Fibroblast of lung (primary cell): Measurements from ENCODE around the gene FHIT. TPM values are rescaled to one million over a fixed set of nuclear protein-coding genes. Genes with fewer than 3 reads are reported as not detected.

ENCODE experiments used
- DNase-seq, 2 donors: peaks; one replicate each; pipeline versions ENCODE4 v3.0.0 to v3.0.0-alpha.2; 2010; ENCODE audit warnings: low read depth in 2 of 2
- H2AFZ ChIP-seq: 2 replicates; pipeline ENCODE4 v1.5.1; 2012; ENCODE audit warnings: low read length, control low read depth, inconsistent platforms
- H3K27ac ChIP-seq: 2 replicates; pipeline ENCODE4 v1.5.1; 2011; ENCODE audit warnings: low read length, control low read depth; ENCODE audit not compliant: insufficient read depth
- H3K27me3 ChIP-seq: 2 replicates; pipeline ENCODE4 v1.5.1; 2011; ENCODE audit warnings: mild to moderate bottlenecking, low read length; ENCODE audit not compliant: control insufficient read depth, insufficient read depth
- H3K36me3 ChIP-seq: 2 replicates; pipeline ENCODE4 v1.5.1; 2011; ENCODE audit warnings: low read length; ENCODE audit not compliant: control insufficient read depth, insufficient read depth
- H3K4me1 ChIP-seq: 2 replicates; pipeline ENCODE4 v1.5.1; 2011; ENCODE audit warnings: low read length; ENCODE audit not compliant: control insufficient read depth, insufficient read depth; ENCODE audit errors: extremely low read depth
- H3K4me2 ChIP-seq: 2 replicates; pipeline ENCODE4 v1.5.1; 2011; ENCODE audit warnings: low read length, control low read depth; ENCODE audit not compliant: insufficient read depth; ENCODE audit errors: extremely low read depth
- H3K4me3 ChIP-seq, 4 experiments: fragments of 200-600 bp in 1 of 4; sonication (generic) in 1 of 4; replicated peaks in 1 of 4; 2 replicates each; pipeline ENCODE4 v1.5.1; 2011 to 2016; ENCODE audit warnings: low read length in 4 of 4, low read depth in 3 of 4, mild to moderate bottlenecking in 3 of 4, control low read depth in 2 of 4, inconsistent platforms in 1 of 4, mixed read lengths in 1 of 4; ENCODE audit not compliant: insufficient read depth in 1 of 4; ENCODE audit errors: control extremely low read depth in 1 of 4
- H3K79me2 ChIP-seq: 2 replicates; pipeline ENCODE4 v1.5.1; 2012; ENCODE audit warnings: mild to moderate bottlenecking, low read length, inconsistent platforms; ENCODE audit not compliant: control insufficient read depth, insufficient read depth
- H3K9ac ChIP-seq: 2 replicates; pipeline ENCODE4 v1.5.1; 2011; ENCODE audit warnings: mild to moderate bottlenecking, low read length, control low read depth; ENCODE audit not compliant: insufficient read depth
- H3K9me3 ChIP-seq: 2 replicates; pipeline ENCODE4 v1.5.1; 2012; ENCODE audit warnings: low read depth, low read length; ENCODE audit not compliant: control insufficient read depth, insufficient read depth
- H4K20me1 ChIP-seq: 2 replicates; pipeline ENCODE4 v1.5.1; 2011; ENCODE audit warnings: low read length; ENCODE audit not compliant: control insufficient read depth, insufficient read depth; ENCODE audit errors: extremely low read depth
- EZH2 ChIP-seq: IDR thresholded peaks from 2 replicates; pipeline ENCODE4 v1.5.1; 2012; ENCODE audit warnings: low read length, control low read depth, mild to moderate bottlenecking; ENCODE audit errors: missing control alignments
- polyA plus RNA-seq, 2 donors: library from polyadenylated mRNA; depleted of rRNA in 1 of 2; stranded (reverse) in 1 of 2; unstranded in 1 of 2; fragments of >200 nt; gene quantifications; 2 replicates each; pipeline ENCODE4 v1.2.1, GENCODE V29; 2011 to 2012; ENCODE audit warnings: missing spikeins in 1 of 2
- total RNA-seq: library from RNA; depleted of rRNA; stranded (reverse); fragments of >200 nt; gene quantifications from 2 replicates; pipeline ENCODE4 v1.2.1, GENCODE V29; 2014
- TF ChIP-seq, protein P1 (sequence below), 2 donors: IDR thresholded peaks in 1 of 2; conservative IDR thresholded peaks in 1 of 2; 1 replicate in 1 of 2; 2 replicates in 1 of 2; pipeline ENCODE4 v1.5.1; 2011 to 2012; ENCODE audit warnings: low read length in 2 of 2, control low read depth in 1 of 2, inconsistent platforms in 1 of 2, low read depth in 1 of 2, mild to moderate bottlenecking in 1 of 2

The FHIT gene
- total and polyA plus RNA-seq, 2 donors (not counting 1 experiment from before 2014, with no cell fraction given): 0.79 to 2.1 TPM

- no peak overlapping the region for H3K4me3 ChIP-seq
- DNase-seq: no peak
- no peak overlapping the region for H3K27ac ChIP-seq
- H3K79me2 ChIP-seq: no peaks in the 10 kb centered on the region
- H3K9ac ChIP-seq: no peak overlapping the region
- no peaks in the 10 kb centered on the region for H3K9me3 ChIP-seq
- TF ChIP-seq EZH2: no peak
- TF ChIP-seq, protein P1, sequence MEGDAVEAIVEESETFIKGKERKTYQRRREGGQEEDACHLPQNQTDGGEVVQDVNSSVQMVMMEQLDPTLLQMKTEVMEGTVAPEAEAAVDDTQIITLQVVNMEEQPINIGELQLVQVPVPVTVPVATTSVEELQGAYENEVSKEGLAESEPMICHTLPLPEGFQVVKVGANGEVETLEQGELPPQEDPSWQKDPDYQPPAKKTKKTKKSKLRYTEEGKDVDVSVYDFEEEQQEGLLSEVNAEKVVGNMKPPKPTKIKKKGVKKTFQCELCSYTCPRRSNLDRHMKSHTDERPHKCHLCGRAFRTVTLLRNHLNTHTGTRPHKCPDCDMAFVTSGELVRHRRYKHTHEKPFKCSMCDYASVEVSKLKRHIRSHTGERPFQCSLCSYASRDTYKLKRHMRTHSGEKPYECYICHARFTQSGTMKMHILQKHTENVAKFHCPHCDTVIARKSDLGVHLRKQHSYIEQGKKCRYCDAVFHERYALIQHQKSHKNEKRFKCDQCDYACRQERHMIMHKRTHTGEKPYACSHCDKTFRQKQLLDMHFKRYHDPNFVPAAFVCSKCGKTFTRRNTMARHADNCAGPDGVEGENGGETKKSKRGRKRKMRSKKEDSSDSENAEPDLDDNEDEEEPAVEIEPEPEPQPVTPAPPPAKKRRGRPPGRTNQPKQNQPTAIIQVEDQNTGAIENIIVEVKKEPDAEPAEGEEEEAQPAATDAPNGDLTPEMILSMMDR (conservative IDR thresholded peaks at IDR 0.05 in 1 of 2, IDR thresholded peaks at IDR 0.05 in 1 of 2; ENCODE audit: low read depth in 1 of 2, low read length in 2 of 2): no peak
- no peaks in the 10 kb centered on the region for H4K20me1 ChIP-seq
- H3K27me3 ChIP-seq: no peaks in the 10 kb centered on the region
- H3K4me1 ChIP-seq: no peaks in the 10 kb centered on the region
- no peak overlapping the region for H3K4me2 ChIP-seq
- H3K36me3 ChIP-seq: no peaks in the 10 kb centered on the region
- H2AFZ ChIP-seq: no peak overlapping the region
These were observed 1304.9 kb downstream of the FHIT start for GRCh38 chr3:59946401-59946800.

- H3K9me3 ChIP-seq: no peaks in the 10 kb centered on the region
- no peaks in the 10 kb centered on the region for H3K4me1 ChIP-seq
- no peaks in the 10 kb centered on the region for H3K27me3 ChIP-seq
- no peak overlapping the region for H3K27ac ChIP-seq
- no peaks in the 10 kb centered on the region for H3K79me2 ChIP-seq
- DNase-seq: no peak
- no peak overlapping the region for H2AFZ ChIP-seq
- no peak overlapping the region for H3K9ac ChIP-seq
- H3K4me2 ChIP-seq: no peak overlapping the region
- H3K4me3 ChIP-seq: no peak overlapping the region
- no peaks in the 10 kb centered on the region for H4K20me1 ChIP-seq
- TF ChIP-seq, protein P1 (conservative IDR thresholded peaks at IDR 0.05 in 1 of 2, IDR thresholded peaks at IDR 0.05 in 1 of 2; ENCODE audit: low read depth in 1 of 2, low read length in 2 of 2): no peak
- no peak for TF ChIP-seq EZH2
- no peaks in the 10 kb centered on the region for H3K36me3 ChIP-seq
These were observed 1310.5 kb downstream of the FHIT start for GRCh38 chr3:59940718-59941117.

GRCh38 chr3:59939826-59940426 is 1311.3 kb downstream of the FHIT start:
- no peaks in the 10 kb centered on the region for H4K20me1 ChIP-seq
- TF ChIP-seq, protein P1 (conservative IDR thresholded peaks at IDR 0.05 in 1 of 2, IDR thresholded peaks at IDR 0.05 in 1 of 2; ENCODE audit: low read depth in 1 of 2, low read length in 2 of 2): no peak
- no peak overlapping the region for H3K27ac ChIP-seq
- no peaks in the 10 kb centered on the region for H3K4me1 ChIP-seq
- no peaks in the 10 kb centered on the region for H3K36me3 ChIP-seq
- no peak overlapping the region for H2AFZ ChIP-seq
- H3K9me3 ChIP-seq: no peaks in the 10 kb centered on the region
- H3K27me3 ChIP-seq: no peaks in the 10 kb centered on the region
- no peak overlapping the region for H3K9ac ChIP-seq
- H3K4me2 ChIP-seq: no peak overlapping the region
- no peaks in the 10 kb centered on the region for H3K79me2 ChIP-seq
- DNase-seq: no peak
- no peak overlapping the region for H3K4me3 ChIP-seq
